GM12878 (cell line): ENCODE results near the gene NRG3. TPM values are rescaled to one million over a fixed set of nuclear protein-coding genes. Genes with fewer than 3 reads are reported as not detected.

Source experiments
- ATAC-seq: fragments of 200-7000 bp; cut with Tn5 transposase; 3 replicates; pipeline ENCODE4 v1.9.1; 2020; ENCODE audit warnings: mild to moderate bottlenecking, moderate library complexity
- BruUV-seq: library from RNA; stranded (reverse); fragments of 400-500 nt; replicated peaks from 2 replicates; lab custom pipeline; 2021; lab: Mats Ljungman, UMichigan
- CTCF ChIA-PET: fragments of 300-600 bp; sonication (Branson Sonifier 250); formaldehyde crosslinking; extraction: SDS; loops from one replicate; lab custom pipeline; 2021; ENCODE audit warnings: inconsistent platforms; lab: Yijun Ruan, JAX
- POLR2A ChIA-PET: fragments of 350-600 bp; formaldehyde crosslinking; extraction: SDS; loops from one replicate; lab custom pipeline; 2021; ENCODE audit warnings: inconsistent platforms; lab: Charles Lee
- RAD21 ChIA-PET: fragments of 300-600 bp; sonication (Branson Sonifier 250); formaldehyde crosslinking; loops from one replicate; lab custom pipeline; 2023; ENCODE audit warnings: antibody characterized with exemption; ENCODE audit not compliant: unreplicated experiment; lab: Charles Lee
- SMC1A ChIA-PET: fragments of 300-600 bp; sonication (Branson Sonifier 250); formaldehyde crosslinking; loops from one replicate; lab custom pipeline; 2023; ENCODE audit not compliant: unreplicated experiment, uncharacterized antibody; lab: Charles Lee
- DNase-seq: peaks from one replicate; pipeline ENCODE4 v3.0.0-alpha.2; 2011; ENCODE audit warnings: low read depth, low spot score
- FAIRE-seq: peaks from 3 replicates; lab custom pipeline; 2011; peaks lifted over from hg19 to GRCh38; lab: Jason Lieb, UNC
- H2AFZ ChIP-seq: 2 replicates; pipeline ENCODE4 v1.6.0; 2011; ENCODE audit warnings: low read depth, low read length, control low read depth; ENCODE audit not compliant: control insufficient read depth
- H3K27ac ChIP-seq: 2 replicates; pipeline ENCODE4 v1.5.1; 2011; ENCODE audit warnings: control low read depth; ENCODE audit not compliant: control insufficient read depth, insufficient read depth
- H3K27me3 ChIP-seq, 2 experiments: replicated peaks in 1 of 2; 2 replicates each; pipeline versions ENCODE4 v1.6.0 to v1.6.1; 2011; ENCODE audit warnings: low read length in 1 of 2; ENCODE audit not compliant: control insufficient read depth in 2 of 2, insufficient read depth in 2 of 2
- H3K36me3 ChIP-seq, 2 experiments: 2 replicates each; pipeline ENCODE4 v1.5.1; 2011; ENCODE audit warnings: low read length in 1 of 2; ENCODE audit not compliant: control insufficient read depth in 2 of 2, insufficient read depth in 2 of 2
- H3K4me1 ChIP-seq: 2 replicates; pipeline ENCODE4 v1.6.1; 2011; ENCODE audit warnings: mild to moderate bottlenecking, low read length, moderate library complexity, mixed read lengths; ENCODE audit not compliant: control insufficient read depth, insufficient read depth
- H3K4me2 ChIP-seq: 2 replicates; pipeline ENCODE4 v1.6.0; 2011; ENCODE audit warnings: control low read depth; ENCODE audit not compliant: control insufficient read depth, insufficient read depth
- H3K4me3 ChIP-seq: fragments of 200-600 bp; sonication (generic); 2 replicates; pipeline ENCODE4 v1.5.1; 2016
- H3K79me2 ChIP-seq: 2 replicates; pipeline ENCODE4 v1.6.0; 2011; ENCODE audit warnings: low read length; ENCODE audit not compliant: control insufficient read depth, insufficient read depth
- H3K9ac ChIP-seq: 2 replicates; pipeline ENCODE4 v1.8.0; 2011; ENCODE audit warnings: low read length, control low read depth, mixed read lengths; ENCODE audit not compliant: control insufficient read depth, insufficient read depth
- H3K9me3 ChIP-seq: replicated peaks from 3 replicates; pipeline ENCODE4 v1.5.1; 2011; ENCODE audit warnings: mild to moderate bottlenecking, low read length; ENCODE audit not compliant: control insufficient read depth, insufficient read depth
- H4K20me1 ChIP-seq: 2 replicates; pipeline ENCODE4 v1.6.0; 2011; ENCODE audit not compliant: control insufficient read depth, insufficient read depth
- ASH2L ChIP-seq: fragments of 300-600, 200-600 bp; sonication (generic); IDR thresholded peaks from 2 replicates; pipeline ENCODE4 v1.6.1; 2017; ENCODE audit warnings: low read depth, mild to moderate bottlenecking, borderline replicate concordance
- CBX3 ChIP-seq: fragments of 200-600 bp; sonication (generic); IDR thresholded peaks from 2 replicates; pipeline ENCODE4 v1.6.1; 2016; ENCODE audit warnings: low read depth, borderline replicate concordance
- CHD1 ChIP-seq: IDR thresholded peaks from 2 replicates; pipeline ENCODE4 v1.6.1; 2012; ENCODE audit warnings: low read depth, low read length, improper control_type of control experiment
- IKZF1 ChIP-seq: fragments of 450-650 bp; conservative IDR thresholded peaks from 2 replicates; pipeline ENCODE4 v1.6.1; 2017; ENCODE audit warnings: antibody characterized with exemption, mild to moderate bottlenecking
- MTA2 ChIP-seq: fragments of 450-650 bp; IDR thresholded peaks from 2 replicates; pipeline ENCODE4 v1.6.1; 2016; ENCODE audit warnings: low read depth, mild to moderate bottlenecking, moderate library complexity
- PAX8 ChIP-seq: fragments of 450-650 bp; IDR thresholded peaks from 2 replicates; pipeline ENCODE4 v1.6.1; 2017; ENCODE audit warnings: mild to moderate bottlenecking, moderate library complexity
- PML ChIP-seq: IDR thresholded peaks from 2 replicates; pipeline ENCODE4 v1.6.1; 2012; ENCODE audit warnings: low read length, inconsistent platforms
- RCOR1 ChIP-seq: conservative IDR thresholded peaks from 2 replicates; pipeline ENCODE4 v1.6.1; 2012; ENCODE audit warnings: low read depth, low read length, improper control_type of control experiment
- RELA ChIP-seq: fragments of 450-650 bp; IDR thresholded peaks from 2 replicates; pipeline ENCODE4 v1.8.0; 2014; ENCODE audit warnings: borderline replicate concordance; ENCODE audit not compliant: partially characterized antibody
- SREBF1 ChIP-seq: IDR thresholded peaks from 2 replicates; pipeline ENCODE4 v1.6.1; 2012; ENCODE audit warnings: mild to moderate bottlenecking, low read length
- SREBF2 ChIP-seq: IDR thresholded peaks from 2 replicates; pipeline ENCODE4 v1.6.1; 2012; ENCODE audit warnings: mild to moderate bottlenecking, low read length
- TCF3 ChIP-seq: IDR thresholded peaks from 2 replicates; pipeline ENCODE4 v1.6.1; 2012; ENCODE audit warnings: low read depth, mild to moderate bottlenecking, low read length, borderline replicate concordance; ENCODE audit not compliant: insufficient read depth
- ZNF24 ChIP-seq: fragments of 450-650 bp; IDR thresholded peaks from 2 replicates; pipeline ENCODE4 v1.6.1; 2017; ENCODE audit warnings: antibody characterized with exemption, mild to moderate bottlenecking
- WGBS: methylation state at CpG from one replicate; pipeline ENCODE4 v1.1.6; 2016; ENCODE audit warnings: low lambda C conversion rate; ENCODE audit not compliant: insufficient replicate concordance, insufficient coverage; ENCODE audit errors: missing lambda C conversion rate; 5-methylcytosine and 5-hydroxymethylcytosine counted together
- in situ Hi-C: fragments of 300-500 bp; cut with MboI; formaldehyde crosslinking; loops from 9 replicates; pipeline ENCODE4 v1.14.3; 2018; ENCODE audit warnings: mixed read lengths
- intact Hi-C: fragments of 100-400 bp; cut with micrococcal nuclease; formaldehyde crosslinking; loops from one replicate; pipeline ENCODE4 v1.14.2; 2022; ENCODE audit not compliant: unreplicated experiment
- polyA plus RNA-seq, 11 experiments: library from polyadenylated mRNA; depleted of rRNA in 4 of 11; unstranded in 6 of 11; stranded (reverse) in 5 of 11; fragments of >200 nt; fragmentation: Nextera tagmentation in 4 of 11; fragmentation: Illumina TruSeq in 1 of 11; extraction: Ambion mirVana in 4 of 11; extraction: Trizol in 1 of 11; gene quantifications; 1 replicate in 1 of 11; 2 replicates in 10 of 11; pipeline versions ENCODE4 v1.2.1 to v1.2.3, GENCODE V29; 2011 to 2016; ENCODE audit warnings: inconsistent platforms in 2 of 11, missing spikeins in 2 of 11, low read depth in 1 of 11
- total RNA-seq, 4 experiments: library from RNA; depleted of rRNA in 3 of 4; stranded (reverse); fragments of >200 nt in 3 of 4; fragmentation: Illumina TruSeq in 1 of 4; extraction: Trizol in 1 of 4; gene quantifications; 2 replicates each; pipeline versions ENCODE4 v1.2.1 to v1.2.3, GENCODE V29; 2013 to 2021
- TF ChIP-seq, protein P1 (sequence below): IDR thresholded peaks from 2 replicates; pipeline ENCODE4 v1.6.1; 2012; ENCODE audit warnings: mild to moderate bottlenecking, low read depth, low read length

Gene NRG3
- total and polyA plus RNA-seq, 10 of the 15 experiments (the other 5 are each of a cell fraction or from before 2014, with no cell fraction given), result 0.03 to 0.41 (median 0.17) TPM; not detected in 3

DNA sequence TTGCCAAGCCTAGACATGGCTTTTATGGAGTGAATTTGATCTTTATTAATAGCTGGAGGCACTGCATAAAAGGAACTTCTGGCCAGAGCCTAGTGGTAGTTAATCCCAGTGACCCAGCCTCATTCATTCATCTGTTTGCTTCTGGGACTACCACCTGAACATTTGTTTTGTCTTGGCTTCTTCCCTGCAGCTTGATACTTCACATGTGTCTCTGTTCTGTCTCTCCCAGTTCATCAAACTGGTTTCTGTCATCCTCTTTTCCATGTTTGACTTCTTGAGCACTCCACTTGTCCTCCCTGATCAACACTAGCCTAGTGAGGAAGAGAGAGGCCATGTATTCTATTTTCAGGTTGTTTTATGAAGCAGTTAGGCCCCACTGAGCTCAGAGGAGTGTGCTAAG, 163.6 kb downstream of the NRG3 start:
- intact Hi-C loops (no loop called here), in situ Hi-C loops (no loop called here)
- Histone ChIP-seq H2AFZ (no peak overlapping the region), H3K36me3 (no peaks in the 10 kb centered on the region), H4K20me1 (no peaks in the 10 kb centered on the region), H3K4me2 (no peak overlapping the region), H3K9ac (no peak overlapping the region), H3K79me2 (no peaks in the 10 kb centered on the region), H3K4me1 (no peaks in the 10 kb centered on the region), H3K9me3 (no peaks in the 10 kb centered on the region), H3K27ac (no peak overlapping the region), H3K27me3 (no peaks in the 10 kb centered on the region), H3K4me3 (no peak overlapping the region)
- no peak for DNase-seq
- POLR2A ChIA-PET, result no interaction called here
- CTCF ChIA-PET, result no interaction called here
- BruUV-seq, result no TSS peak
- RAD21 ChIA-PET, result no interaction called here
- TF ChIP-seq RELA (no peak), MTA2 (no peak), ZNF24 (no peak), RCOR1 (no peak), PAX8 (no peak), PML (no peak), CHD1 (no peak), SREBF1 (no peak), ASH2L (no peak), IKZF1 (no peak), SREBF2 (no peak)
- ATAC-seq, result no peak
- FAIRE-seq, result no peak
- SMC1A ChIA-PET, result interaction anchor here (0.6 kb wide), 1 partner anchor 383 kb away, joined by 3 read pairs; no protein-coding TSS in a partner anchor

DNA sequence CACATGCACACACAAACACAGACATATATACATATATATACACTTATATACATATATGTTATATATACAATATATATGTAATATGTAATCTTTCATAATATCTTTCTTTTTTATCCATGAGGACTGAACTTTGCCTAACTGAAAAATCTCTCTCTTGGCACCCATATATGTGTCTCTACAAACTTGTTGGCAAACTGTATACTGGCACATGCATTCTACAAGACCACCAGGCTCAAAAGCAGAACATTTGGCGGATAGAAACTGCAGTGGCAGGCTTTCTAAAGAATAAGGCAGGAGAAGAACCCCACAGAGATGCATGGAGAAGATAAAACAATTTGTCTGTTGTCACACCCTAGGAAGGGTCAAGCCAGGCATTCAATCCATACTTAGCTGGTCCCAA, 165.3 kb downstream of the NRG3 start:
- DNase-seq (no peak), FAIRE-seq (no peak), ATAC-seq (no peak)
- Histone ChIP-seq H3K4me3 (no peak overlapping the region), H3K9ac (no peak overlapping the region), H3K27me3 (no peaks in the 10 kb centered on the region), H2AFZ (no peak overlapping the region), H3K79me2 (no peaks in the 10 kb centered on the region), H3K4me1 (no peaks in the 10 kb centered on the region), H3K27ac (no peak overlapping the region), H3K36me3 (no peaks in the 10 kb centered on the region), H3K9me3 (no peaks in the 10 kb centered on the region), H3K4me2 (no peak overlapping the region), H4K20me1 (no peaks in the 10 kb centered on the region)
- BruUV-seq, result no TSS peak
- ChIA-PET POLR2A (interaction anchor here (0.5 kb wide), 1 partner anchor 543 kb away, joined by 3 read pairs; no protein-coding TSS in a partner anchor), CTCF (no interaction called here), RAD21 (no interaction called here), SMC1A (no interaction called here)
- WGBS, result 0% methylated on average over 1 of the region's 1 CpG
- intact Hi-C loops (no loop called here), in situ Hi-C loops (no loop called here)
- TF ChIP-seq CBX3 (no peak), TCF3 (no peak)
- TF ChIP-seq, protein P1, sequence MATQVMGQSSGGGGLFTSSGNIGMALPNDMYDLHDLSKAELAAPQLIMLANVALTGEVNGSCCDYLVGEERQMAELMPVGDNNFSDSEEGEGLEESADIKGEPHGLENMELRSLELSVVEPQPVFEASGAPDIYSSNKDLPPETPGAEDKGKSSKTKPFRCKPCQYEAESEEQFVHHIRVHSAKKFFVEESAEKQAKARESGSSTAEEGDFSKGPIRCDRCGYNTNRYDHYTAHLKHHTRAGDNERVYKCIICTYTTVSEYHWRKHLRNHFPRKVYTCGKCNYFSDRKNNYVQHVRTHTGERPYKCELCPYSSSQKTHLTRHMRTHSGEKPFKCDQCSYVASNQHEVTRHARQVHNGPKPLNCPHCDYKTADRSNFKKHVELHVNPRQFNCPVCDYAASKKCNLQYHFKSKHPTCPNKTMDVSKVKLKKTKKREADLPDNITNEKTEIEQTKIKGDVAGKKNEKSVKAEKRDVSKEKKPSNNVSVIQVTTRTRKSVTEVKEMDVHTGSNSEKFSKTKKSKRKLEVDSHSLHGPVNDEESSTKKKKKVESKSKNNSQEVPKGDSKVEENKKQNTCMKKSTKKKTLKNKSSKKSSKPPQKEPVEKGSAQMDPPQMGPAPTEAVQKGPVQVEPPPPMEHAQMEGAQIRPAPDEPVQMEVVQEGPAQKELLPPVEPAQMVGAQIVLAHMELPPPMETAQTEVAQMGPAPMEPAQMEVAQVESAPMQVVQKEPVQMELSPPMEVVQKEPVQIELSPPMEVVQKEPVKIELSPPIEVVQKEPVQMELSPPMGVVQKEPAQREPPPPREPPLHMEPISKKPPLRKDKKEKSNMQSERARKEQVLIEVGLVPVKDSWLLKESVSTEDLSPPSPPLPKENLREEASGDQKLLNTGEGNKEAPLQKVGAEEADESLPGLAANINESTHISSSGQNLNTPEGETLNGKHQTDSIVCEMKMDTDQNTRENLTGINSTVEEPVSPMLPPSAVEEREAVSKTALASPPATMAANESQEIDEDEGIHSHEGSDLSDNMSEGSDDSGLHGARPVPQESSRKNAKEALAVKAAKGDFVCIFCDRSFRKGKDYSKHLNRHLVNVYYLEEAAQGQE, result no peak
